NCI-H1417 (cell line): ENCODE data around the gene ZFHX3.
A peak's percentile ranks its signal among the peaks of the same experiment; 100 is the strongest.

Experiments used
- DNase-seq, 3 experiments: peaks; one replicate each; lab custom pipeline; 2025; lab: John Stamatoyannopoulos, UW

The ZFHX3 gene

DNA sequence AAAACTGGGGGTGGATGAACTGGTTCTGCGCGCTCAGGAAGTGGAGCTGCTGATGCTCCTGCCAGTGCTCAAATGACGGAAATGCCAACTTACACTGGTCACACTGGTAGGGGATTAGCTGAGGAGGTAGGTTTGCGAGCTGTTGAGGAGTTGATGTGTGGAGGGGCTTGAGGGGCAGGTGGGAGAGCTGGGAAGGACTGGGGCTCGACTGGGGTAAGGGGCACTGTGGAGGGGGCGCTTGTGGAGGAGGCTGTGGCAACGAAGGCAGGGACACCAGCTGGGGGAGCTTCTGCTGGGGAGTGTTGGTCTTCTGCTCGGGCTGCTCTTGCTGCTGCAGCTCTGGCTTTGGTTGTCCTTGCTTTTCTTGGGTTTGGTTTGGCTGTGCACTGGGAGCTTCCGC, 252.9 kb downstream of the ZFHX3 start:
- DNase-seq: no peak

DNA sequence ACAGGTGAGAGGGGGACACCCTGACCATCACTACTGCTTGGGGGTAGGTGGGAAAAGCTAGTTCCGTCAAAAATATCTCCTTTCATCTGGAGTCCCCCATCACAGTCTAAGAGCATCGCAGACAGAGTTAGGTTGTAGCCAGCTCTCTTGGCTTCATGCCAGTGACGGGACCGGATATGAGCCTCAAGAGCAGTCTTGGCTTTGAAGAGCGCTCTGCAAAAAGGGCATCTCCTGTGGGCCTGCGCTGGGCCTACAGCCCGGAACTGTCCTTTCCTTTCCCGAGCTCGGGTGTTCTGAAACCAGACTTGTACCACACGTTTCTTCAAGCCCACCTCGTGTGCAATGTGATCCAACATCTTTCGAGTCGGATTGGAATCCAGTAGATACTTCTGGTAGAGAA, 253.6 kb downstream of the ZFHX3 start:
- no peak for DNase-seq

GRCh38 chr16:72793716-72794115, 254.2 kb downstream of the ZFHX3 start:
- no peak for DNase-seq

DNA sequence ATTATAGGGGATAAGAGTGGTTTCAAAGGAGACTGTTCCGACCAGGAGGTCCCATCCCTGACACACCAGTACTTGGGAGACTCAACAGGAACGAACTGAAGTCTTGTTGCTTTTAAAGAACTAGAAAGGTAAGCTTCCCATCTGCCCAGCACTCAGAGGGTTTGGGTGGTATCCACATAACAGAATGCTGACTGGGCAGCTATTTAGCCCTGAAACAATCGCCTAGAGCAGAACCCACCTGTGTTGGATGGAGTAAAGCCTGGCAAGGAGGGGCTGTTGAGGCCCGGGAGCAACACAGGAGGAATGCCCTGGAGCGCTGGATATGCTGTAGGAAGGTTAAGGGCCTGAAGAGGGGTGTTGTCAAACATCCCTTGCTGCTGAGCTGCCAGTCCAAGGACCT, 254.9 kb downstream of the ZFHX3 start:
- no peak for DNase-seq

GRCh38 chr16:72791786-72792185, 256.1 kb downstream of the ZFHX3 start:
- no peak for DNase-seq

- no peak for DNase-seq
These were observed 258.0 kb downstream of the ZFHX3 start for GRCh38 chr16:72789921-72790320.

DNA sequence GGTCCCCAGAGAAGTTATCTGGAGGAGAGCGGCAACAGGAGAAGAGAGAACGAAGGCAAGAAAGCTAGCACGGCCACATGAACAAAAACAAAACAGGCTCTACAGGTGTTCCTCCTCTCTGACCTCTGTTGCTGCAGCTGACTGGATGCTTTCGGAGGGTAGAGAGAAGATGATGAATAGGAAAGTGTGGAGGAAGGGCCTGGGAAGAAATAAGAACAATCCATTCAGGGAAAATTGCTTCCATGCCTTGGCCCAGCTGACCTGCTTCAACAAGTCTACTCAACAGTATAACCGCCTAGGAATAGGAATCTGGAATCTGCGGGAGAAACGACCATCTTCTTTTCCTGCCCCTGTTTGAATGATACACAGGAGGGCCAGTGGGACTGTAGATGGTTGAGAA, 258.5 kb downstream of the ZFHX3 start:
- no peak for DNase-seq

DNA sequence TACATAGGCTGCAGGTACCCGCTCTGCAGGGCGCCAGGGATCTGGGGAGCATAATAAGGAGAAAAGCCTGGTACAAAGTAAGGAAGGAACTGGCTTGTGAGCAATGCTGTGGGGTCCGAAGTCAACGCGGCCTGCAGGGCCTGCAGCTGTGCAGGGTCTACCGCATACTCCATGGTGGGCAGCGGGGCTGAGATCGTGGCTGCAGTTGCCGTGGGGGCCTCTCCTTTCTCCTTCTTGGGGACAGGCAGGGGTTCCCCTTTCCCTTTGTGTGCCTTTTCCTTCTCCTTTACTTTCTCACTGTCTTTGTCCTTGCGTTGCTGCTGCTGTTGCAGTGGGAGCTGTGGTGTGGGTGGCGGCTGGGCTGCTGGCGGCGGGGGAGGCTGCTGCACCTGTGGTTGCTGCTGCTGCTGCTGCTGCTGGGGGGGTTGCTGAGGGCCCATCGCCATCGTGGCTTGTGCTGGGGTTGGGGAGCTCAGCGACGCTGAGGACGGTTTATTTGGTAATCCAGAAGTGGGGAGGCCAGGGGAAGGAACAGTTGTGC, 259.6 kb downstream of the ZFHX3 start:
- no peak for DNase-seq

- DNase-seq: no peak
These were observed 260.2 kb downstream of the ZFHX3 start for GRCh38 chr16:72787514-72788268.

DNA sequence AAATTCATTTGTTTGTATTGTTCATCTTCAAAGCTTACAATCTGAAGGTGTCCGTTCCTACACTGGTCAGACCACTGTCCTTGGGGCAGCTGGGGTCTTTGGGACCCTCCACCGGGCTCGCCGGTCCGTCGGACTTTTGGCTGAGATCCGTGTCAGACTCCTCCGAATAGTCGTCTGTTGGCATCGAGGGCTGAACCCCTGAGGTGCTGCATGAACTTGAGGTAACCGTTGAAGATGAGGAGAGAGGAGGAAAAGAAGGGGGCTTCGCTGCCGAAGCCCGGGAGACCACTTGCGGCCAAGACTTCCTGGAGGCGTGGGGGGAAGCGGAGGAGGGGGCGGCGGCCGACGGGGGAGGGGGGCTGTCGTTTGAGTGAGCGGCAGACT, 260.8 kb downstream of the ZFHX3 start:
- no peak for DNase-seq

GRCh38 chr16:72786606-72787005, 261.3 kb downstream of the ZFHX3 start:
- DNase-seq: no peak

DNA sequence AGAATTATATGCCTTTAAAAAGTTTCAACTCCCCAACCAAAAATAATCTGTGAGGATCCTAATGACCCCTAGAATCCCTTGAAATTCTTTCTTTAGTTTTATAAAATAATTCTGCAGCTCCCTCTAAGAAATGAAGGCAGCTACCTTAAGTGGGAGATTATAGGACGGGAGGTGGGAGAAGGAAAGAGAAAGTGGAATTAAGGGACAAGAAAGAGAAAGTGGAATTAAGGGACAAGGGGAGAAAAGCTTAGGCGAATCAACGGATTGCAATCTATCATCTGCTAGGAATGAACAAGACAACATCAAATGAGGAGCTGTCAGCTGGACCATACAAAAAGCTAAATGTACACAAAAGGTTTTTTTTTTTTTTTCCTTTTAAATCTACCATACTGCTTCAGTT, 262.0 kb downstream of the ZFHX3 start:
- peak in 1 of 3 experiments; percentile 5 for DNase-seq

GRCh38 chr16:72785171-72785570, 262.8 kb downstream of the ZFHX3 start:
- no peak for DNase-seq

GRCh38 chr16:72783716-72784318, 264.1 kb downstream of the ZFHX3 start:
- no peak for DNase-seq

DNA sequence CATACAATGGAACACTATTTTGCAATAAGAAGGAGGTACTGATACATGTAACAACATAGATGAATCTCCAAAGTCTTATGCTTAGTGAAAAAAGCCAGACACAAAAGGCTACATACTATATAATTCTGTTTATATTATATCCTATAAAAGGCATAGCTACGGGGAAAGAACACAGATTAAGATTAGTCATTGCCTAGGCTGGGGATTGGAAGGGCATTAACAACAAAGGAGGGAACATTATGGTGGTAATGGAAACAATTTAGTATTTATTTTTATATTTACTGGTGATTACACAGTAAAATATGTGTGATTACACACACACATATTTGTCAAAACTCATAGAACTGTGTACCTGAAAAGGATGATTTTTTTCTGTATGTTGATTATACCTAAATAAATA, 278.1 kb downstream of the ZFHX3 start:
- no peak for DNase-seq

GRCh38 chr16:72768591-72768990, 279.3 kb downstream of the ZFHX3 start:
- DNase-seq: no peak

DNA sequence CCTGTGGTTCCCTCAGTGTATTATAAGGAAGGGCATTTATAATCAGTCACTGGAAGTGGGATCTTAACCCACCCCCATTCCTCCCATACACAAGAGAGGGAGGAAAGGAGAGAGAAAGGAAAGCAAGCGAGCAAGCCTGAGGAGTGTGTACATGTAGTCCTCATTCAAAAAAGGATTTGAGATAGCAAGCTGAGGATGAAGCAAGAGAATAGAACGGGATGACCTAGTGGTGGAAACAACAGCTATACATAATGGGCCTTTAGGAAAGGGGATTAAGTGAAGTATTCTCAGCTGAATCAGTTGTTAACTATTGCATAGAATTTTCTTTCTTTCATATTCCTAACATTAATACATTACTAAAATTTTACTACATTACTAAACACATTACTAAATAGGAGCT, 281.4 kb downstream of the ZFHX3 start:
- no peak for DNase-seq

GRCh38 chr16:72764015-72764654, 283.8 kb downstream of the ZFHX3 start:
- peak in 1 of 3 experiments; percentile 11 for DNase-seq

- DNase-seq: no peak
These were observed 287.3 kb downstream of the ZFHX3 start for GRCh38 chr16:72760581-72760980.

- DNase-seq: no peak
These were observed 294.0 kb downstream of the ZFHX3 start for GRCh38 chr16:72753881-72754280.

DNA sequence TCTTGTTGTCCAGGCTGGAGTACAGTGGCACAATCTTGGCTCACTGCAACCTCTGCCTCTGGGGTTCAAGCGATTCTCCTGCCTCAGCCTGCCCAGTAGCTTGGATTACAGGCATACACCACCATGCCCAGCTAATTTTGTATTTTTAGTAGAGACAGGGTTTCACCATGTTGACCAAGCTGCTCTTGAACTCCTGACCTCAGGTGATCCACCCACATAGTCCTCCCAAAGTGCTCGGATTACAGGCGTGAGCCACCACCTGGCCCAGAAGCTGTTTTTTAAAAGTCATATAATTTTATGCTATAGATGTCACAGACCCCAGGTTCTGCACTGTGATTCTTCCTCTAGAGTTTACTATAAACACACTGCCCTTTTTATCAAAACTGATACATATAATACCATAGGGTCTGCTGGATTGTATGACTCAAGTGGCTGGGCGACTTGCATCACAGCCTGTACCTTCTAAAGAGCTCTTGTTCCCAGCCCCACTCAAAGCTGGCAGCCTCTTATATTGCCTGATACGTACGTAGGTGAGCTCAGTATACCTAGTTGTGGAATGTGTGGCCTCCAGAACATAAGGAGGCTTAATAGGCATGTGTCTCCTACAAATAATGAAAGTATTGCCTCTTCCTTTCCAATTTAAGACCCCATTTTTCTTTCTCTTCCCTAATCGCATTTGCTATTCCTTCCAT, 295.8 kb downstream of the ZFHX3 start:
- no peak for DNase-seq

DNA sequence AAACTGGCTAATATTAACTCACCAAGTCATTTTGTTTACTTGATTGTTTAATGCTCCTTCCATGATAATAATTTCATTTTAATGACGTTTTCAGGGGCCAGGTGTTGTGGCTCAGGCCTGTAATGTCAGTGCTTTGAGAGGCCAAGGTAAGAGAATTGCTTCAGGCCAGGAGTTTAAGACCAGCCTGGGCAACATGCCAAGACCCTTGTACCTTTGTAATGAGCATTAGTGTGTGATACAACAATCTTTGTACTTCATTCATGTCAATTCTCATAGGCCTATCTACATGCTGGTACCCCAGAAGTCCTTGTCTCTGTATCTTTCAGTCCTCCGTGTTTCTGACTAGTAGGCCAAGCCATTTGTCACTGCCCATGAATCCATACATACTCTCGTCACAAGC, 296.9 kb downstream of the ZFHX3 start:
- DNase-seq: peak; percentile 7 to 63 (median 10)
